SIG-M5 (cell line): Measurements from ENCODE around the gene ST6GALNAC3.
"Not testable (repeated sequence)": the region's sequence is repeated elsewhere in the genome, so short reads cannot be mapped to it uniquely, and the experiment has no call there.

Source experiments
- DNase-seq: peaks from one replicate; lab custom pipeline; 2025; lab: John Stamatoyannopoulos, UW

Gene ST6GALNAC3

DNA sequence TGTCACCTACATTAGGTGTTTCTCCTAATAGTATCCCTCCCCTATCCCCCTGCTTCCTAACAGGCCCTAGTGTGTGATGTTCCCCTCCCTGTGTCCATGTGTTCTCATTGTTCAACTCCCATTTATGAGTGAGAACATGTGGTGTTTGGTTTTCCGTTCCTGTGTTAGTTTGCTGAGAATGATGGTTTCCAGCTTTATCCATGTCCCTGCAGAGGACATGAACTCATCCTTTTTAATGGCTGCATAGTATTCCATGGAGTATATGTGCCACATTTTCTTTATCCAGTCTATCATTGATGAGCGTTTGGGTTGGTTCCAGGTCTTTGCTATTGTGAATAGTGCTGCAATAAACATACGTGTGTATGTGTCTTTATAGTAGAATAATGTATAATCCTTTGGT lies 267.3 kb downstream of the ST6GALNAC3 start:
- not testable (repeated sequence) for DNase-seq

DNA sequence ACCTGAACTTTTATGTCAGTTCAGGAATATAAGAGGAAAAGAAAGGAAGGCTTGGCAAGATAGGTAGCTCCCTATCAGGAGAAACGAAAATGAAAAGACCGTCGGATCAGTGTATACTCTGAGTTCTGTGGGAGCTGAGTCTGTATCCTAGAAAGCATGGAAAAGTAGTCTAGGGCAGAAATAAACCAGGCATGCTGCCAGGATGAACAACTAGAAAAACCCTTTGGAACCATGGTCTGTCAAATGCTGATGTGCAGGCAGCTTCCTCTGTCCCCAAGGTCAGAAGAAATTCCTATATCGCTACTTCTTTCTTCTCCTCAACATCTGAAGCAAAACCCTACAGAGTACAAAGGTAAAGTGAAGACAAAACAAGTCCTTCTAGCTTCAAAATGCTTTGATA lies 268.8 kb downstream of the ST6GALNAC3 start:
- DNase-seq: no peak

DNA sequence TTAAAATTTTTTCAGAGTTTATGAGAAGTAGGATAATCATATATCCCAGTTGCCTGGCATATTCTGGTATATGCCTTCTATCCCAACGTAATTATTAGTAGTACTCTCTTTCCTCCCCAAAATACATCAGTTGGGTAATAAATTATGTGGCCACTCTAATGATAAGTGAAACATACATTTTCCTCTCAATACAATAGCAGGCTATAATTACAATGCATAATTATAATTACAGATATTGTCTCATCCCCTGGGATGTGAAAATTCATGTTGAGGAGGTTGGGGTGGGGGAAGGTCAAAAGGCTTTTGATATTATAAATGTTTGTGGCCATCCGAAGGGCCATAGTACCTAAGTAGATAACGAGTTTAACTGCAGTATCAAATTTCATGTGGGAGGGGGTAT lies 277.1 kb downstream of the ST6GALNAC3 start:
- no peak for DNase-seq

DNA sequence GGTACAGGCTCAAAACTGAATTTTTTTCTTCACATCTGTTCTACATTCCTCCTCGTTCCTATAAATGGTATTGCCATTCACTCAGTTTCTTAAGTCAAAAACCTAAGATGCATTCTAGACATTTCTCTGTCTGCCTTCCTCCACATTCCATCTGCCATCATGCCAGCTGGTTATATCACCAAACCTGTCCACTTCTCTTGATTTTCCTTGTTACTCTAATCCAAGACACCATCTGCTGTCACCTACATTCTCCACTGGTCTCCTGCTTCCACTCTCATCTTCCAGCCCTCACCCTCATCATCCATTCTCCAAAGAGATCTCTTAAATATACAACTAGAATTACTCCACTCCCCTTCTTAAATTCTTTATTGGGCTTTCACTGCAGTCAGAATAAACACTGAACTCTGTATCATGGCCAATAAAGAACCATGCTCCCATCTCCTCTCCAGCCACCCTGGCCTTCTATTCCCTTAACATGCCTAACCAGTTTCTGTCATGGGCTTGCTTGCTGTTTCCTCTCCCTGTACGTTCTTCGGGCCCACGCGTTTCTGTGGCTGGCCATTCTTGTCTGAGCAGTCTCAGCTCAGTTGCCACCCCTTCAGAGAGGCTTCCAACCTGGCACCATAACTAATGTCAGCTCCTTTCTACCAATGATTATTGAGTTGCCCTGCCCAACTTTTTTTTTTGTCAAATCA lies 278.3 kb downstream of the ST6GALNAC3 start:
- DNase-seq: no peak

DNA sequence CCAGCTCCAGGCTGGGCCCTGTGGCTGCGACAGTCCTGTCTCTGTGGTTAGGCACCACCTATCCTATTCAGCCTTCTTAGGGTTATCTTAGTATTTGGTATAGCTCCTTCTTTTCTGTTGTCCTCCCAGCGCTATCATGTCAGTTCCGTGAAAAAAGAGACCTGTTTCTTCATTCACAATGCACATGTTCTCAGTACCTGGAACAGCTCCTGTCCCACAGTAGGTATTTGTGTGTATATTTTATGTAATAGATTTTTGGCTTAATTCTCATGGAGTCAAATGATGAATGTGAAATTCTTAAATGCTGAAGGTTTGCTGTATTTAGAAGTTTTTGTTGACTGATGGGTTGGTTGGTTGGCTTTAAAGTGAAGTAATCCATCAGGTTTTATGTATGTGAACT lies 279.7 kb downstream of the ST6GALNAC3 start:
- DNase-seq: no peak

DNA sequence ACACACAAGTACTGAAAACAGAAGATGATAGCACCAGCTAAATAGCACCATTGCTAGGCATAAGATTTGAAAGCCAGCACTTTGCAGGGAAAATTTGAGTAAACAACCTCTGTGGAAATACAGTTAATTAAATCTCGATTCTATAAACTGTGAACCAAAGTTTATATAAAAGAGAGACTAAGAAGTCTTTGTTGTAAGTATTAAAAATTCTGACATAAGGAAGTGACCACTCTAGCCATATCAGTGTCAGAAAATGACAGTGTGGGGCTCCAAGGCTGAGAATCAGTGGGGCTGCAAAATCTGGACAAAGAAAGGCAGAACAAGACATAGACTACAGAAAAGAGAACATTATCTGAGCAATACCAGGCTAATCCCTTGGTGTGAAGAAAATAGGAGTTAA lies 292.2 kb downstream of the ST6GALNAC3 start:
- no peak for DNase-seq

DNA sequence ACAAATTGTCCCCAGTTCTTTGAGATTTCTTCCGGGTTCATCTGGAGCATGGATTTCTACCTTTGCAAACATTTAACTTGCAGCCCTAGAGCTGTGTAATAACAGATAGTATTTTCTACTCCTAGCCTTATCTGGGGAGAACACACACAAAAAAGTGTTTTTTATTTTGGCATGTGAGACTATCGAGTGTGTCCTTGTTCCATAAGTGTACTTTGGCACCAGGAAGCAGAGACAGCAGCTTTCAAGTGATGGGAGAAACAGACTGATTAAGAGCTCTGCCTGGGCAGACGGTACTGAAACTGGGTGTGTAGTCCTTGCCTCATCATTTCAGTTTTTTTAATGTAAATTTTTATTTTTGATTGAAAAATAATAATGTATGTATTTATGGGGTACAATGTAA lies 297.4 kb downstream of the ST6GALNAC3 start:
- DNase-seq: no peak

DNA sequence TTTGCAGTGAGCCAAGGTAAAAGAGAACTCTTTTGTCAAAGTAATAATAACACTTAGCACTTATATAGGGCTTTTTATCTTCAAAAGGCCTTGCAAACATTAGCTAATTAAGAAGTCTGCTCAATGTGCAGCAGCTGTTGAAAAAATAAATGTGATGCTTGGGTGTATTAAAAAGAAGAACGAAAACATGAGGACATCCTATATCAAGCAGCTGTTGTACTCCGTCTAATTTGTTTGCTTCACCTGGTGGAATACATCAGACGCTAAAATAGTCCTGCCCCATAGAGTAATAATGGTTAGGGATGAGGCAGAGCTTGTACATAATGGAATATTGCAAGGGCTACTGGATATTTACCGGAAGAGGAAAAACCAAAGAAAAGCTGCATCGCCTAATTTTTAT lies 299.5 kb downstream of the ST6GALNAC3 start:
- DNase-seq: no peak

DNA sequence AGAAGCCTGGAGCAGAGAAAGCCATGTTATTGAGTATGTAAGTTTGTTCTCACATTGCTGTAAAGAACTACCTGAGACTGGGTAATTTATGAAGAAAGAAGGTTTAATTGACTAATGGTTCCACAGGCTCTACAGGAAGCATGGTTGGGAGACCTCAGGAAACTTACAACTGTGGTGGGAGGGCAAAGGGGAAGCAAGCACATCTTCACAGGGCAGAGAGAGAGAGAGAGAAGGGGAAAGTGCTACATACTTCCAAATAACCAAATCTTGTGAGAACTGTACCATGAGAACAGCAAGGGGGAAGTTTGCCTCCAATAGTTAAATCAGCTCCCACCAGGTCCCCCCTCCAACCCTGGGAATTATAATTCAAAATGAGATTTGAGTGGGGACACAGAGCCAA lies 302.7 kb downstream of the ST6GALNAC3 start:
- no peak for DNase-seq

DNA sequence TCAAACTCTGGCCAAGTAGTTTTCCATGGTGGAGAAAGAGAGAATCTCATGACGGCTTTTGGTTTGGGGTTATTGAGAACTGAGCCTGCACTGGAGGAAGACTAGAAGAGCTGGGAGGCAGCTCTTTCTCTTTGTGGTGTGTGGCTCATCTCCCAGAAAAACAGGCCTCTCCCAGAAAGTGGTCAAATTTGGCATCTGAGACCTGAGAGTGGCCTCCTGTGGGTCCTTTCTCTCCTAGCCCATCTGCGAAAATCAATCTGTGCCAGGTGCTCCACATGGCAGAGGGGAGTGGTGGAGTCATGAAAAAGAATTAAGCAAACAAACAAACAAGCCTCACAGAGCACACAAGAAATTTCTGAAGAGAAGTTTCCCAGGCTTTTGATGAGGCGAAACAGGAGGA lies 305.0 kb downstream of the ST6GALNAC3 start:
- no peak for DNase-seq

DNA sequence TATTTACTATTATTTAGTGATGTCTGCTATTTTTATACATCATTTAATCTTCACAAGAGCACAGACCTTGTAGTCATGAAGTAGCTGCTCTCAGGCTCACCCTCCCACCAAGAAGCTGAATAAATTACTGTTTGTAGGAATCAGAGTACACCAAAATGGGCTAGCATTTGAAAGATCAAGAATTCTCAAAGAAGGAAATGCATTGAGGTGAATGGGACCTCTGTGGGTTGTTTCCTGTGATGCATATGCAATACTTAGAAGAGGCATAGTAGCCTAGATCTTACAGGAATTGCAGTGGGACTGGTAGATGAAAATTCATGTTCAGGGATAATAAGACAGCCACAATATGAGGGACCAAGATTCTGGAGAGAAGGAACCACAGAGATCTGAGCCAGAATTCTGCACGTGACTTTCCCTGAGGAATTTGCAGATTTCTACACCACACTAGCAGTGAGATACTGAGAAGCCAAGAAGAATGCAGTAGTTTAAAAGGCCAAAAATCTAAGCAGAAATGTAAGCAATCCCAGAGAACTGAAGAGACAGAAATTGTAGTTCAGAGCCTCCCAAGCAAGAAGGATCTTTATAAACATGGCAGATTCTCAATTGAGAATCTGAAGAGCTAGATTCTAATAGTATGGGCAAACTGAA lies 307.0 kb downstream of the ST6GALNAC3 start:
- DNase-seq: no peak

DNA sequence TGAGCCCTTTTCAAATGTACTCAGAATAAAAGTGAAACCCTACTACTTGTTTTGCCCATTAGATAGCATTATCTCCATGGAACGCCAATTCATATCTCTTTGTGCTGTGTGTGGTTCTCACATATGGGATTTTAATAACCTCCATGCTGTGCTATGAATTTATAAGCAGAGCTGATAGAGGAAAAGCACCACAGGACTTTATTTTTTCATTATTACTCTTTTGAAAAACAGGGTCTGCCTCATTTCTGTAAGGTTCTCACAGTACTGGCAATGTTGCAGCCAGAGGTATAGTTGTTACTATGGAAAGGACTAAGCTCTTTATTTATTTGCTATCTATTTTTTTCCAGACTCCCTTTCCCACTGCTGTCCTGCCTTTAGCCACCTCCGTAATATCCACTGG lies 313.7 kb downstream of the ST6GALNAC3 start:
- no peak for DNase-seq

DNA sequence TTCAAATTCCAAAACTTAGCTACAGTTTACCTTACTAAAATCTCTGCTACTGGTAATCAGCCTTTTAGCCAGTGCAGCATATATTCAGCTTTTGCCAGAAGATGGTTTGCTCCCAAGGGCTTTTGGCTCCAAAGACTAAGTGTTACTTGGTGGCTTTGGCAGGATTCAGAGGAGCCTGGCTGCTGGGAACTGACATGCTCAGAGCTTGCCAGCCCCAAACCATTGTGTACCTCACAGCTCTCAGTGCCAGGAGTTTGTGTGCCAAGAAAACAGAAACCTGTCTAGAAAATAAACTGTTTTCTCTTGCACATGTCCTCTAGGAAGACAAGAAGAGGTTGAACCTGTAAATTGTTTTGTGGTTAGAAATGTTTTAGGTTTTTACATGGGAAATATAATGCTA lies 315.9 kb downstream of the ST6GALNAC3 start:
- no peak for DNase-seq

DNA sequence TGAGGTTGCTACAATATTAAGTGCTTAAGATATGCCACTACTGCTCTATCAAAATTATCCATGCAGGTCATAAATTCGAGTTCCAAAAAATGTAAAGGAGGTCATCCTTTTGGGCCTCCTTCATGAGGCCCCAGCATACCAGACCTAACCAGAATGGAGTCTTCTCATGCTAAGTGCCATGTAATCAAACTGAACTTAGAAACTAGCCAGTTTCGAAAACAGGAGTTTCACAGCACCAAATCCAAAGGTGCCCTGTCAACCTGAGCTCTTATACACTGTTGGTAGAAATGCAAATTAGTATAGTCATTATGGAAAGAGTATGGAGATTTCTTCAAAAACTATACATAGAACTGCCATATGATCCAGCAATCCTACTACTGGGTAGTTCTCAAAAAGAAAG lies 320.5 kb downstream of the ST6GALNAC3 start:
- no peak for DNase-seq

DNA sequence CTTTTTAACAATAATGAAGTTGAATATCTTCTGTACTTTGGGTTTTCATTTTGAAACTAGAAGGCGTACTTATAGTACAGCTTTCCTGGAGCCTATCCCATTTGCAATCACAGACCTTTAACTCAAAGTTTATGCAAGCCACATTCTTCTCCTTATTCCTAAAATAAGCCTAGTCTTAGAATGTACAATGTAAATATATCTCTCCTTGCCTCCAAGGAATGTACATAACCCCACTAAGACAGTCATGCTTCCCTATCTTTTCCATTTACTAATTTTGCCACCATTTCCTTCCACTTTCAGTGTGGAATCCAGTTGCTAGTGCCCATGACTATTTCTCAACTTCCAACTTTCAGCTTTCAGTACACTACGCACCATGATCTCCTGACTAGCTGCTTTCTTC lies 327.6 kb downstream of the ST6GALNAC3 start:
- no peak for DNase-seq

DNA sequence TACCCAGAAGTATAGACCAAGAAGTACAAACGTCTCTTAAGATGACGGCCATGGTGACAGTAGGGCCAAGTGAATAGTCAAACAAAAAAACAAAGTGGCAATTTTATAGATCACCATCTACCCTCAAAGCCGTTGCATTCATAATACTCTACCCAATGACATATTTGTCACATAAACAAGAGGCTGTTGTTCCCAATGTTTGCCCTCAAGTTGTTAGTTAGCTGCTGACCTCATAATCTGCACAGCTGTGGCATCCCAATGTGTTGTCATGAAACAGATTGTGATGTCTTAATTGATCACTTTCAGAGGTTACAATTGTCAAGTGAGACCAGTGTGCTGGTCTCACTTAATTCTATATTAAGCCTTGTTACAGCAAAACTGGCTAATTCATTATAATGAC lies 333.8 kb downstream of the ST6GALNAC3 start:
- no peak for DNase-seq

DNA sequence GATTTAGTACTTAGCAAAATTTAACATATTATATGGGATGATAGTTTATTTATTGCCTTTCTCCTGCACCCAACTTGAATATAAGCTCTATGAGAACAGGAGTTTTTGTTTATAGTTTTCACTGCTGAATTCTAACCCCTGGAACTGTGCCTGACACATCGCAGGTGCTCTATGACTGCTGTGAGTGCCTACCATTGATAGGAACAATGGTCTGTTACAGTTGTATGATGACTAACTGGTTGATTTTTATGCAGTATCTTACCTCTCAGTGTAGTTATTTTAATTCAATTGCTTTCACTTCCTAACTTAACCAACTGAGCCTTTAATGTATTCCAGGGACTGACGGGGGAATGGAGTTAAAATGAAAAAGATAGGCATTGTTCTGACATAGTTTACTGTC lies 336.0 kb downstream of the ST6GALNAC3 start:
- no peak for DNase-seq

DNA sequence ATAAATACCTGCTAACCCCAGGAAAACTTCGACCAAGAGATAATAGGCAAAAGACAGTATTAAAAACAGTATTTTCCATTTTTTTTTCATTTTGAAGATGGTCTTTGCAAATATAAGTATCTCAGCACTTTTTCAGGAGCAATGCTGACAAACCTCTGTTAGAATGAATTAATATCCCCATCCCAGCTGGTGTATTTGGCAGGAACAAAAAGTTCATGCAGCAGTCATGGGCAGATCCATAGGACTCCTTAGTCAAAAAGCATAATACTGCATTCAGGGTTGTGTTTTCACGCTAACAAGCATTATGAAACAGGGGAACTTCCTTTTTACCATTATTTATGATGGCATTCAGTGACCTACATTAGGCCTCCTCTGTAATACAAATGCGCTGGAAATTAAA lies 344.0 kb downstream of the ST6GALNAC3 start:
- DNase-seq: no peak

DNA sequence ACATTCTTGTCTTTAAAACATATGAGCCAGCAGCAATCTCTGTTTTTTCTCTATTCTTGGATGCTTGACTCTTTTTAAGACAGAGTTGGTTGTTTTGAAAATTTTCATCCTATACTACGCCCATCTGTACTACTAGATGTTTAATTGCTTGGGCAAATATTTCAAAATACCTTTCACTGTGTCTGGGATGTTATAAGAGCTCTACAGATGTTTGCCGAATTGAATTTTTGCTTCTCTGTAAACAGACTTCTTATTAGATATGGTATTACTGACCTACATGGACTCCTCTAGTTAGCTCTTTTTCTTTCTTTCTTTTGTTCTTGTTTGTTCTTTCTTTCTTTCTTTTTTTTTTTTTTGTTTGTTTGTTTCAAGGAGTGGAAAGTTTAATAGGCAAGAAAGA lies 345.1 kb downstream of the ST6GALNAC3 start:
- no peak for DNase-seq

DNA sequence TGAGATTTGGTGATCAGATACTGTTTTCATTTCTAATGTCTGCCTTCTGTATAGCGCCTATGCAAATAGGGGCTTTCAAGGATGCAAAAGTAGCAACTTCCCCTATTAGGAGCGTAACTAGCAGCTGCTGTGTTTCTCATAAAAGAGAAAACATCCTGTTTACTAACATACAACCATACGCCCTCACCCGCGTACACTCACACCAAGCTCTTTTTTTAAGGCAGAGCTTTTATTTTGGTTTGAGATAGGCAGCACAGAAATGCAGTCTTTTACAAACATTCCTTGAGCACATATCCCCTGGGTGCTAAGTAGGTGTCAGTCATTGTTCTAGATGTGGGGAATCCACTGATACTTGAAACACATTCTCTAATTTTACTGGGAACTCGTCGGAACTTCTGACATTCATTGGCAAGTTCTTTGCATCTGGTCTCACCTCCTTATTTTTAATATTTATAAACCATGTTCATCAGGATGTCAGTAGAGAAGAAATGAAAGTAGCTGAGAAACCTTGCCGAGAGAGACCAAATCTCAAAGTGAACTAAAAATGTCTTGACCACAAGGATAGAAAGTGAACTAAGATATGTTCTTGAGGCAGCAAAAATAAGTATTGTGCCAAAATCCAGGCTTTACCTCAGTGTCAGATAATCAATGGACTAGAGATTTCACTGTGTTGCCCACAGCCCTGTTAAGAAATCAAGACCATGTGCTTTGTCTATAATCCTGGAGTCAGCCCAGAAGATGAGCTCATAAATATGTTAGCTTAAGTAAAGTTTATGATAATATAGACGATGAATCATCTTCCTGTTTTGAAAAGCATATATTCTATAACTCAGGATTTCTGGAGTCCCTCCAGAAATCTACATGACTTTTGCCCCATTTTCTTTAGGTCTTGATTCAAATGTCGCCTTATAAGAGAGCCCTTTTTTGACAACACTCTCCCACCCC lies 350.9 kb downstream of the ST6GALNAC3 start:
- no peak for DNase-seq

DNA sequence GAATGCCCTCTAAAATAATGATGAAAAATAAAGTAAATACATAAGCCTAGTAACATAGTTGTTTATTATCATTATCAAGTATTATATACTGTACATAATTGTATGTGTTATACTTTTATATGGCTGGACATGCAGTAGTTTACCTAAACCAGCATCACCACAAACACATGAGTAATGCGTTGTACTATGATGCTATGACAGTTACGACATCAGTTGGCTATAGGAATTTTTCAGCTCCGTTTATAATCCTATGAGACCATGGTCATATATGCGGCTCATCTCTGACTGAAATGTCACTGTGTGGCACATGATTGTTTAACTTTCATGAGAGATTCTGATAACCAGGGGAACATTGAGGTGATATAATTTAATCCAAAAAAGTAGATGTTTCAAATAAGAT lies 352.1 kb downstream of the ST6GALNAC3 start:
- no peak for DNase-seq

DNA sequence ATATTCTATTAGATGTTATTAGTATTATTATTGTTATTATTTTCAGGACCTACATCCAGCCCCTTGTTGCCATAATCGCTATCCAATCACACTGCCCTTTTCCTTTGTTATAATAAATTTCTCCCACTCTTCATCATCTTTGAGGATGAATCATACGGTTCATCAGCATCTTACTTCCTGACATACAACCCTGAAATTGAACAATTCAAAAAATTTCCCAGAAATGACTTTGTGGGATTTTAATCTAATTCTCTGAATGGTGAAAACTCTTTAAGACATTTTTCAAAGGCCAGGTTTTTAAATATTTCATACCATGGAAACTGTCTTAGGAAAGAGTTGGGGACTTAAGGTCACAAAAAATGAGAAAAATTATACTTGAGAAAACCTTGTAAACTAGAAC lies 353.5 kb downstream of the ST6GALNAC3 start:
- no peak for DNase-seq

DNA sequence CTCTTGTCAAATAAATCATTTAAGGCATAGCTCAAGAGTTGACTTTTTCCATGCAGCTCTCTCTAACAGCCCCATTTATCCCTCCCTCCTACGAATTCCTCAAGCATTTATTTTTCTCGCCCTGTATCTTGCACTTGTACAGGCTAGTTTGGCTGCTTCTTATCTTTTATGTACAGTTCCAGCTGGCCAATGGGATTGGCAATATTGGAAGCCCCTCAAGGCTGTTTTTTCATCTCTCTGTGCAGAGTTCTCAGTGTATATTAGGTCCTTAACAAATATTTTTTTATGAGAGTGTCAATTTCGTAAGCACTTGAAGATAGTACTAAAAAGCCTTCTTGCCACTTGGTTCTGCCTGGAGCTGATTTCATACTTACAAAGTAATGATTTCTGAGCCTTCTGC lies 356.0 kb downstream of the ST6GALNAC3 start:
- DNase-seq: no peak
